HCT116 (cell line): ENCODE measurements around the gene GADD45G. TPM values are rescaled to one million over a fixed set of nuclear protein-coding genes. Genes with fewer than 3 reads are reported as not detected.

Experiments used
- ATAC-seq: fragments of 200-7000 bp; cut with Tn5 transposase; 2 replicates; pipeline ENCODE4 v1.9.1; 2020; ENCODE audit warnings: mild to moderate bottlenecking, moderate library complexity
- Bru-seq: library from RNA; stranded (reverse); fragments of 400-500 nt; gene quantifications from one replicate; lab custom pipeline; 2021; lab: Mats Ljungman, UMichigan
- BruChase-seq, 2 experiments: library from RNA; stranded (reverse); fragments of 400-500 nt; gene quantifications; one replicate each; lab custom pipeline; 2021; lab: Mats Ljungman, UMichigan
- BruUV-seq: library from RNA; stranded (reverse); fragments of 400-500 nt; replicated peaks from 2 replicates; lab custom pipeline; 2021; lab: Mats Ljungman, UMichigan
- CTCF ChIA-PET: fragments of 300-600 bp; sonication (Branson Sonifier 250); formaldehyde crosslinking; loops from one replicate; lab custom pipeline; 2021; ENCODE audit warnings: antibody characterized with exemption; lab: Charles Lee
- POLR2A ChIA-PET: fragments of 300-600, 350-600 bp; sonication (Branson Sonifier 250); formaldehyde crosslinking; loops from one replicate; lab custom pipeline; 2021; ENCODE audit warnings: antibody characterized with exemption; lab: Charles Lee
- RAD21 ChIA-PET, 2 experiments: fragments of 300-600 bp; sonication (Branson Sonifier 250); formaldehyde crosslinking; loops; one replicate each; lab custom pipeline; 2023; ENCODE audit warnings: low total read pairs in 2 of 2; ENCODE audit not compliant: uncharacterized antibody in 2 of 2, unreplicated experiment in 2 of 2, low non-redundant PET in 1 of 2; lab: Charles Lee
- DNase-seq: peaks from one replicate; pipeline ENCODE4 v3.0.0-alpha.2; 2010; ENCODE audit warnings: low read depth, low spot score
- H2AFZ ChIP-seq: fragments of 200-600 bp; shearing (Covaris generic), sonication (generic); 2 replicates; pipeline ENCODE4 v1.6.1; 2017; ENCODE audit warnings: low read depth, mixed run types, mixed read lengths, antibody characterized with exemption, low read length; ENCODE audit not compliant: poor library complexity, severe bottlenecking
- H3K27ac ChIP-seq: 2 replicates; pipeline ENCODE4 v1.5.1; 2012; ENCODE audit warnings: low read depth, low read length
- H3K27me3 ChIP-seq: fragments of 200-600 bp; sonication (generic); 2 replicates; pipeline ENCODE4 v1.6.1; 2016; ENCODE audit warnings: mixed run types, low read length, mixed read lengths; ENCODE audit not compliant: insufficient read depth
- H3K36me3 ChIP-seq, 2 experiments: fragments of 200-500 bp in 1 of 2; fragments of 200-600 bp in 1 of 2; sonication (Bioruptor generic) in 1 of 2; sonication (generic) in 1 of 2; 2 replicates each; pipeline versions ENCODE4 v1.5.1 to v1.6.1; 2014 to 2016; ENCODE audit warnings: low read length in 2 of 2, inconsistent platforms in 1 of 2, mixed read lengths in 1 of 2, mixed run types in 1 of 2; ENCODE audit not compliant: insufficient read depth in 2 of 2, control insufficient read depth in 1 of 2
- H3K4me1 ChIP-seq, 2 experiments: fragments of 200-600 bp in 1 of 2; sonication (generic) in 1 of 2; 2 replicates each; pipeline versions ENCODE4 v1.5.1 to v1.6.1; 2012 to 2017; ENCODE audit warnings: low read length in 2 of 2, inconsistent platforms in 1 of 2, mild to moderate bottlenecking in 1 of 2, mixed read lengths in 1 of 2, mixed run types in 1 of 2, moderate library complexity in 1 of 2; ENCODE audit not compliant: insufficient read depth in 2 of 2, control insufficient read depth in 1 of 2
- H3K4me2 ChIP-seq: fragments of 200-600 bp; sonication (generic); 2 replicates; pipeline ENCODE4 v1.6.1; 2017; ENCODE audit warnings: mixed run types, low read length, mixed read lengths
- H3K4me3 ChIP-seq, 2 experiments: fragments of 200-600 bp in 1 of 2; sonication (generic) in 1 of 2; replicated peaks in 1 of 2; 2 replicates each; pipeline ENCODE4 v1.5.1; 2011 to 2016; ENCODE audit warnings: low read length in 2 of 2, control low read depth in 1 of 2, low read depth in 1 of 2, mild to moderate bottlenecking in 1 of 2, mixed read lengths in 1 of 2, mixed run types in 1 of 2
- H3K79me2 ChIP-seq: fragments of 200-600 bp; sonication (generic); 2 replicates; pipeline ENCODE4 v1.6.1; 2017; ENCODE audit warnings: mild to moderate bottlenecking, mixed run types, low read length, moderate library complexity, mixed read lengths; ENCODE audit not compliant: insufficient read depth
- H3K9ac ChIP-seq: fragments of 200-600 bp; sonication (generic); 2 replicates; pipeline ENCODE4 v1.6.1; 2016; ENCODE audit warnings: low read length, mixed read lengths
- H3K9me2 ChIP-seq: fragments of 200-600 bp; sonication (generic), shearing (Covaris generic); 2 replicates; pipeline ENCODE4 v1.6.1; 2017; ENCODE audit warnings: mixed run types, mild to moderate bottlenecking, moderate library complexity; ENCODE audit not compliant: insufficient read depth
- H3K9me3 ChIP-seq, 2 experiments: fragments of 200-500 bp in 1 of 2; fragments of 200-600 bp in 1 of 2; sonication (Bioruptor generic) in 1 of 2; sonication (generic) in 1 of 2; 2 replicates each; pipeline ENCODE4 v1.6.1; 2014 to 2017; ENCODE audit warnings: low read length in 2 of 2, mixed read lengths in 2 of 2, inconsistent platforms in 1 of 2, low read depth in 1 of 2, mild to moderate bottlenecking in 1 of 2, mixed run types in 1 of 2, moderate library complexity in 1 of 2; ENCODE audit not compliant: control insufficient read depth in 1 of 2, insufficient read depth in 1 of 2
- H4K20me1 ChIP-seq: fragments of 200-600 bp; sonication (generic), shearing (Covaris generic); 2 replicates; pipeline ENCODE4 v1.6.1; 2017; ENCODE audit warnings: mixed run types, mild to moderate bottlenecking, moderate library complexity; ENCODE audit not compliant: insufficient read depth
- CBX3 ChIP-seq: IDR thresholded peaks from 2 replicates; pipeline ENCODE4 v1.6.1; 2012; ENCODE audit warnings: low read depth
- CEBPB ChIP-seq: IDR thresholded peaks from 2 replicates; pipeline ENCODE4 v1.6.1; 2012; ENCODE audit warnings: low read depth
- EGR1 ChIP-seq: IDR thresholded peaks from 2 replicates; pipeline ENCODE4 v1.6.1; 2012; ENCODE audit warnings: low read depth
- ELF1 ChIP-seq: IDR thresholded peaks from 2 replicates; pipeline ENCODE4 v1.6.1; 2012; ENCODE audit warnings: low read depth, borderline replicate concordance
- EZH2 ChIP-seq: fragments of 200-600 bp; sonication (generic); IDR thresholded peaks from 2 replicates; pipeline ENCODE4 v1.6.1; 2017; ENCODE audit warnings: antibody characterized with exemption, mixed run types
- EZH2phosphoT487 ChIP-seq: fragments of 200-600 bp; IDR thresholded peaks from 2 replicates; pipeline ENCODE4 v1.6.1; 2018; ENCODE audit warnings: antibody characterized with exemption, borderline replicate concordance
- FOSL1 ChIP-seq: IDR thresholded peaks from 2 replicates; pipeline ENCODE4 v1.6.1; 2012; ENCODE audit warnings: low read depth
- JUND ChIP-seq: IDR thresholded peaks from 2 replicates; pipeline ENCODE4 v1.6.1; 2012
- POLR2A ChIP-seq: IDR thresholded peaks from 2 replicates; pipeline ENCODE4 v1.7.0; 2011; ENCODE audit warnings: borderline replicate concordance; ENCODE audit not compliant: insufficient read depth, insufficient read length; ENCODE audit errors: extremely low read depth
- RAD21 ChIP-seq: IDR thresholded peaks from 2 replicates; pipeline ENCODE4 v1.6.1; 2012; ENCODE audit warnings: low read depth, mild to moderate bottlenecking
- SIN3A ChIP-seq: IDR thresholded peaks from 2 replicates; pipeline ENCODE4 v1.6.1; 2012; ENCODE audit warnings: low read depth
- SP1 ChIP-seq: IDR thresholded peaks from 2 replicates; pipeline ENCODE4 v1.6.1; 2012; ENCODE audit warnings: low read depth
- SRF ChIP-seq: IDR thresholded peaks from 2 replicates; pipeline ENCODE4 v1.6.1; 2012; ENCODE audit warnings: low read depth
- TCF7L2 ChIP-seq: IDR thresholded peaks from 2 replicates; pipeline ENCODE4 v1.7.0; 2011; ENCODE audit warnings: borderline replicate concordance, inconsistent platforms; ENCODE audit not compliant: insufficient read depth, insufficient read length; ENCODE audit errors: extremely low read depth
- YY1 ChIP-seq: IDR thresholded peaks from 2 replicates; pipeline ENCODE4 v1.6.1; 2011; ENCODE audit warnings: low read length, low read depth, moderate library complexity, mild to moderate bottlenecking; ENCODE audit not compliant: insufficient replicate concordance; ENCODE audit errors: extremely low read depth
- ZFX ChIP-seq: fragments of 450-650 bp; IDR thresholded peaks from 2 replicates; pipeline ENCODE4 v1.6.1; 2017
- ZNF274 ChIP-seq: fragments of 200-500 bp; sonication (Bioruptor generic); IDR thresholded peaks from 2 replicates; pipeline ENCODE4 v1.6.1; 2014; ENCODE audit warnings: mild to moderate bottlenecking, low read depth, low read length, inconsistent platforms
- intact Hi-C: fragments of 100-400 bp; cut with micrococcal nuclease; formaldehyde crosslinking; loops from 2 replicates; pipeline ENCODE4 v1.10.0; 2022
- long read RNA-seq: library from polyadenylated mRNA; unstranded; transcript quantifications from one replicate; pipeline ENCODE4 v2.0.0, GENCODE V29; 2021; ENCODE audit not compliant: unreplicated experiment
- polyA plus RNA-seq: library from polyadenylated mRNA; unstranded; fragments of >200 nt; gene quantifications from 2 replicates; pipeline ENCODE4 v1.2.1, GENCODE V29; 2012; ENCODE audit warnings: missing spikeins
- total RNA-seq: library from RNA; stranded (reverse); gene quantifications from one replicate; pipeline ENCODE4 v1.2.1, GENCODE V29; 2021; ENCODE audit not compliant: unreplicated experiment
- TF ChIP-seq, protein P1 (sequence below): IDR thresholded peaks from 2 replicates; pipeline ENCODE4 v1.6.1; 2012; ENCODE audit warnings: low read depth
- TF ChIP-seq, protein P2 (sequence below): IDR thresholded peaks from 2 replicates; pipeline ENCODE4 v1.6.1; 2012
- TF ChIP-seq, protein P3 (sequence below), 3 experiments: fragments of 200-600 bp in 1 of 3; sonication (generic) in 1 of 3; IDR thresholded peaks in 2 of 3; conservative IDR thresholded peaks in 1 of 3; 2 replicates each; pipeline ENCODE4 v1.5.1; 2012 to 2017; ENCODE audit warnings: low read depth in 2 of 3, low read length in 2 of 3, antibody characterized with exemption in 1 of 3, borderline replicate concordance in 1 of 3, control low read depth in 1 of 3, mild to moderate bottlenecking in 1 of 3, mixed read lengths in 1 of 3, mixed run types in 1 of 3, moderate library complexity in 1 of 3; ENCODE audit not compliant: insufficient read depth in 1 of 3
- TF ChIP-seq, protein P4 (sequence below): IDR thresholded peaks from 2 replicates; pipeline ENCODE4 v1.6.1; 2012

The GADD45G gene, protein sequence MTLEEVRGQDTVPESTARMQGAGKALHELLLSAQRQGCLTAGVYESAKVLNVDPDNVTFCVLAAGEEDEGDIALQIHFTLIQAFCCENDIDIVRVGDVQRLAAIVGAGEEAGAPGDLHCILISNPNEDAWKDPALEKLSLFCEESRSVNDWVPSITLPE
- total RNA-seq (not detected), Bru-seq, nascent RNA (not detected), BruChase-seq, experiment 1, labeled RNA remaining after a 6-hour chase (not detected), BruChase-seq, experiment 2, labeled RNA remaining after a 2-hour chase (percentile 33 among the genes with signal in this experiment)
- 0.12 and 0.14 TPM in 2 replicates for polyA plus RNA-seq
- long read RNA-seq = 0 reads

DNA sequence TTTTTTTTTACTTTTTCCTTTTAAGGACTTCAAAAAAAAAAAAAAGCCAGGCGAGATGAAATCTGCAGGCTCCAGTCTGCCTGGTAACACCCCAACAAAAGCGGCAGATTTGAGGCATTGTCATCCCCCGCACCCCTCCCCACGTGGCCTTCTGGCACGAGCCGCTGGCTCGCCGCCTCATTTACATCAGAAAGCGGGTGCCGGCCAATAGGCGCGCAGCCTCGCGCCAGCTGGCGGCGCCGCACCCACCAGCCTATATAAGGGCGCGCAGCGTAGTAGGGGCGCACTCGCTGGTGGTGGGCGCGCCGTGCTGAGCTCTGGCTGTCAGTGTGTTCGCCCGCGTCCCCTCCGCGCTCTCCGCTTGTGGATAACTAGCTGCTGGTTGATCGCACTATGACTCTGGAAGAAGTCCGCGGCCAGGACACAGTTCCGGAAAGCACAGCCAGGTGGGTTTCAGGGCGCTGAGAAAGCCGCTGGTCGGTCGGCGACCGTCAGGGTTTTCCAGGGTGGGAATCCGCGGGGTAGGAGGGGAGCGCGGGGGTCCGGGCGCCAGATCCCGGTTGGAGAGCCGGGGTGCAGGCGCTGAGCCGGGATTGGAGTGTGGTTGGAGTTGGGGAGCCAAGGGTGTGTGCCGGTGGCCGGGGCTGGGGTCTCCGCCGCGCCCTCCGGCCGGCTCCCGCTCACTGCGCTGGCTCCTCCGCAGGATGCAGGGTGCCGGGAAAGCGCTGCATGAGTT, at the start of gene GADD45G:
Gene GADD45G, plus strand, starts transcription at position 284 of the 736 bp plus-strand sequence. Its CDS starts 110 bp downstream, at position 394.
- Histone ChIP-seq H4K20me1 (no peaks in the 10 kb centered on the region), H3K27me3 (peaks cover 38% of the 10 kb centered on the region), H3K4me3 (peak within 1 kb of the TSS; percentile 40 to 58), H3K4me1 (peaks cover 28 to 44% of the 10 kb centered on the region in 2 experiments), H3K9me3 (no peaks in the 10 kb centered on the region), H2AFZ (peak within 1 kb of the TSS; percentile 97), H3K27ac (peak within 1 kb of the TSS; percentile 50; the same call in 1 of the 2 replicates), H3K79me2 (no peaks in the 10 kb centered on the region), H3K9me2 (no peaks in the 10 kb centered on the region), H3K9ac (peak within 1 kb of the TSS; percentile 22; the same call in 1 of the 2 replicates), H3K36me3 (no peaks in the 10 kb centered on the region), H3K4me2 (peak within 1 kb of the TSS; percentile 89)
- intact Hi-C loops = no loop called here
- RAD21 ChIA-PET = interaction anchor here in 1 of 2 experiments (2.1 kb wide), 1 partner anchor 495 kb away, joined by 10 read pairs; no protein-coding TSS in a partner anchor
- POLR2A ChIA-PET = interaction anchor here (0.7 to 1.1 kb wide), 4 partner anchors 11 to 502 kb away, joined by 3 to 4 read pairs (median 4); no protein-coding TSS in a partner anchor
- ATAC-seq = peak; percentile 29
- DNase-seq = no peak
- BruUV-seq = no TSS peak
- CTCF ChIA-PET = interaction anchor here (1.1 to 12.4 kb wide), 5 partner anchors 11 to 501 kb away, joined by 3 to 297 read pairs (median 5); no protein-coding TSS in a partner anchor
- no peak for TF ChIP-seq POLR2A
- TF ChIP-seq TCF7L2 = peak; percentile 71
- TF ChIP-seq ZNF274 = no peak
- peak; percentile 86 for TF ChIP-seq SRF
- no peak for TF ChIP-seq CBX3
- TF ChIP-seq, protein P1, sequence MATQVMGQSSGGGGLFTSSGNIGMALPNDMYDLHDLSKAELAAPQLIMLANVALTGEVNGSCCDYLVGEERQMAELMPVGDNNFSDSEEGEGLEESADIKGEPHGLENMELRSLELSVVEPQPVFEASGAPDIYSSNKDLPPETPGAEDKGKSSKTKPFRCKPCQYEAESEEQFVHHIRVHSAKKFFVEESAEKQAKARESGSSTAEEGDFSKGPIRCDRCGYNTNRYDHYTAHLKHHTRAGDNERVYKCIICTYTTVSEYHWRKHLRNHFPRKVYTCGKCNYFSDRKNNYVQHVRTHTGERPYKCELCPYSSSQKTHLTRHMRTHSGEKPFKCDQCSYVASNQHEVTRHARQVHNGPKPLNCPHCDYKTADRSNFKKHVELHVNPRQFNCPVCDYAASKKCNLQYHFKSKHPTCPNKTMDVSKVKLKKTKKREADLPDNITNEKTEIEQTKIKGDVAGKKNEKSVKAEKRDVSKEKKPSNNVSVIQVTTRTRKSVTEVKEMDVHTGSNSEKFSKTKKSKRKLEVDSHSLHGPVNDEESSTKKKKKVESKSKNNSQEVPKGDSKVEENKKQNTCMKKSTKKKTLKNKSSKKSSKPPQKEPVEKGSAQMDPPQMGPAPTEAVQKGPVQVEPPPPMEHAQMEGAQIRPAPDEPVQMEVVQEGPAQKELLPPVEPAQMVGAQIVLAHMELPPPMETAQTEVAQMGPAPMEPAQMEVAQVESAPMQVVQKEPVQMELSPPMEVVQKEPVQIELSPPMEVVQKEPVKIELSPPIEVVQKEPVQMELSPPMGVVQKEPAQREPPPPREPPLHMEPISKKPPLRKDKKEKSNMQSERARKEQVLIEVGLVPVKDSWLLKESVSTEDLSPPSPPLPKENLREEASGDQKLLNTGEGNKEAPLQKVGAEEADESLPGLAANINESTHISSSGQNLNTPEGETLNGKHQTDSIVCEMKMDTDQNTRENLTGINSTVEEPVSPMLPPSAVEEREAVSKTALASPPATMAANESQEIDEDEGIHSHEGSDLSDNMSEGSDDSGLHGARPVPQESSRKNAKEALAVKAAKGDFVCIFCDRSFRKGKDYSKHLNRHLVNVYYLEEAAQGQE = no peak
- no peak for TF ChIP-seq EZH2
- TF ChIP-seq EGR1 = no peak
- TF ChIP-seq SP1 = peak; percentile 30; the same call in 1 of the 2 replicates
- TF ChIP-seq EZH2phosphoT487 = no peak
- TF ChIP-seq ZFX = no peak
- TF ChIP-seq, protein P2, sequence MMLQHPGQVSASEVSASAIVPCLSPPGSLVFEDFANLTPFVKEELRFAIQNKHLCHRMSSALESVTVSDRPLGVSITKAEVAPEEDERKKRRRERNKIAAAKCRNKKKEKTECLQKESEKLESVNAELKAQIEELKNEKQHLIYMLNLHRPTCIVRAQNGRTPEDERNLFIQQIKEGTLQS = no peak
- no peak for TF ChIP-seq JUND
- TF ChIP-seq, protein P3, sequence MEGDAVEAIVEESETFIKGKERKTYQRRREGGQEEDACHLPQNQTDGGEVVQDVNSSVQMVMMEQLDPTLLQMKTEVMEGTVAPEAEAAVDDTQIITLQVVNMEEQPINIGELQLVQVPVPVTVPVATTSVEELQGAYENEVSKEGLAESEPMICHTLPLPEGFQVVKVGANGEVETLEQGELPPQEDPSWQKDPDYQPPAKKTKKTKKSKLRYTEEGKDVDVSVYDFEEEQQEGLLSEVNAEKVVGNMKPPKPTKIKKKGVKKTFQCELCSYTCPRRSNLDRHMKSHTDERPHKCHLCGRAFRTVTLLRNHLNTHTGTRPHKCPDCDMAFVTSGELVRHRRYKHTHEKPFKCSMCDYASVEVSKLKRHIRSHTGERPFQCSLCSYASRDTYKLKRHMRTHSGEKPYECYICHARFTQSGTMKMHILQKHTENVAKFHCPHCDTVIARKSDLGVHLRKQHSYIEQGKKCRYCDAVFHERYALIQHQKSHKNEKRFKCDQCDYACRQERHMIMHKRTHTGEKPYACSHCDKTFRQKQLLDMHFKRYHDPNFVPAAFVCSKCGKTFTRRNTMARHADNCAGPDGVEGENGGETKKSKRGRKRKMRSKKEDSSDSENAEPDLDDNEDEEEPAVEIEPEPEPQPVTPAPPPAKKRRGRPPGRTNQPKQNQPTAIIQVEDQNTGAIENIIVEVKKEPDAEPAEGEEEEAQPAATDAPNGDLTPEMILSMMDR (IDR thresholded peaks at IDR 0.05 in 2 of 3, conservative IDR thresholded peaks at IDR 0.05 in 1 of 3; ENCODE audit: borderline replicate concordance in 1 of 3, insufficient read depth in 1 of 3, low read depth in 2 of 3, low read length in 2 of 3) = no peak
- no peak for TF ChIP-seq CEBPB
- no peak for TF ChIP-seq YY1
- TF ChIP-seq RAD21 = no peak
- TF ChIP-seq, protein P4, sequence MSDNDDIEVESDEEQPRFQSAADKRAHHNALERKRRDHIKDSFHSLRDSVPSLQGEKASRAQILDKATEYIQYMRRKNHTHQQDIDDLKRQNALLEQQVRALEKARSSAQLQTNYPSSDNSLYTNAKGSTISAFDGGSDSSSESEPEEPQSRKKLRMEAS = peak; percentile 63
- no peak for TF ChIP-seq FOSL1
- no peak for TF ChIP-seq SIN3A
- no peak for TF ChIP-seq ELF1
